HG03159 (cell line): ENCODE data around the gene POU3F1.
"Not testable (repeated sequence)": the region's sequence is repeated elsewhere in the genome, so short reads cannot be mapped to it uniquely, and the experiment has no call there.

Experiments
- ATAC-seq: cut with Tn5 transposase; IDR thresholded peaks from one replicate; pipeline ENCODE4 v1.9.1; 2021; ENCODE audit warnings: mild to moderate bottlenecking, moderate library complexity; ENCODE audit not compliant: unreplicated experiment

The POU3F1 gene

DNA sequence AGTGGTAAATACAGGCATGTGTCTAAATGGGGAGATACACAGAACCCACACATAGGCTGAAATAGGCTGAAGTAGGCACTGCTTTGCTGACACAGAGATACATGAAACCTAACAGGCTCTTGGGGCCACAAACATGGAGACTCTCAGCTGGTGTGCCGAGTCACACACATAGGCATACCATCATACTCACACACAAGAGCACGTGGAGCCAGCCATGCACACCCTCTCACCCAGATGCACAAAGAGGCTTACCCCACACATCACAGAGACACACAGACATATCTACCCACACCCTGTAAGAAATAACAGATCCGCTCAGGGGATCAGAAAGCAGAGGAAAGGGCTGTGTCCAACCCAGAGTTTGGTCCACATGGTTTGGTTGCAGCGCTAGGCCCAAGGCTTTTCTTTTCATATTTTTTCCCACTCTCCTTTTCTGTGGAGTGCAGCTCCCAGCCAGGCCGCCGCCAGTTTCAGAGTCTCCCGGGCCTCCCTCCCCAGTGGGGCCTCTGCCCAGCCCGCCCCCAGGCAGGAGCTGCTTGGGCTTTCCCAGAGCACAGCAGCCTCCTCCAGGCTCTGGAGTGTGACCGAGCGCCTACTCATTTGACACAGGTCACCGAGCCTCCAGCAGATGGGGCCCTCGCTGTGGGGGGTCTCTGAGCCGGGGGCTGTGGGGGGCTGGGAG lies 3.9 kb upstream of the POU3F1 start:
- no peak for ATAC-seq

GRCh38 chr1:38047603-38048141 lies 1.1 kb upstream of the POU3F1 start:
- ATAC-seq = no peak

DNA sequence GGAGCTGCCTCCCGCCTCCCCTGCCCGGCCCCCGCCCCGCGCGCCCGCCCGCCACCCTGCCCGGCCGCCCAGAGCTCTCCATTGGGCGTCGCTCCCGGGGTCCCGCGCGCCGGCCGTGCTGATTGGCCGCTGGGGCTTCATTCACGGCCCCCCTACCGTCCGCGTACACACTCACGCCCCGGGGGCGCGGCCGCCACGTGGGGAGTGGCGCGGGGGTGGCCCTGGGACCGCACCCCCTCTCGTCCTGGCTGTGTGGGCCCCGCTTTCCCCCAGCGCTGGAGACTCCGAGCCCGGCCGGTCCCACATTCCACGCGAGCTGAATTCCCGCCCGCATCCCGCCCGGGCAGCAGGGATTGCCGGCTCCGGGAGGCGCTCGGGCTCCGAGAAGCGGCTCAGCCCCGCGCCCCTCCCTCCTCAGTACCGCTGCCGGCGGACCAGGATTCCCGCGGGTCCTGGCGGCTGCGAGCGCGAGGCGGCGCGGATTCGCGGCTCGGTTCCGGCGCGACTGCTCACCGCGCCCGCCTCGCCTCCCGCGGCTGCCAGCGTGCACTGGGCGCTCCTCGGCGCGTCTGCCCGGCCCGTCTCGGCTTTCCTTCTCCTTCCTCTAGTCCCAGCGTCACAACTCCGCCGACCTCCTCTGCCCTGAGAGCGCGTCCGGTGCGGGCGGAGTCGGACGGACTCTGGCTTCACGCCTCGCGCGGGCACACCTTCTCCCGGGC lies 450 bp upstream of the POU3F1 start:
- ATAC-seq = peak; percentile 55

- no peak for ATAC-seq
These were observed 926 bp downstream of the POU3F1 start for GRCh38 chr1:38045401-38046332.

DNA sequence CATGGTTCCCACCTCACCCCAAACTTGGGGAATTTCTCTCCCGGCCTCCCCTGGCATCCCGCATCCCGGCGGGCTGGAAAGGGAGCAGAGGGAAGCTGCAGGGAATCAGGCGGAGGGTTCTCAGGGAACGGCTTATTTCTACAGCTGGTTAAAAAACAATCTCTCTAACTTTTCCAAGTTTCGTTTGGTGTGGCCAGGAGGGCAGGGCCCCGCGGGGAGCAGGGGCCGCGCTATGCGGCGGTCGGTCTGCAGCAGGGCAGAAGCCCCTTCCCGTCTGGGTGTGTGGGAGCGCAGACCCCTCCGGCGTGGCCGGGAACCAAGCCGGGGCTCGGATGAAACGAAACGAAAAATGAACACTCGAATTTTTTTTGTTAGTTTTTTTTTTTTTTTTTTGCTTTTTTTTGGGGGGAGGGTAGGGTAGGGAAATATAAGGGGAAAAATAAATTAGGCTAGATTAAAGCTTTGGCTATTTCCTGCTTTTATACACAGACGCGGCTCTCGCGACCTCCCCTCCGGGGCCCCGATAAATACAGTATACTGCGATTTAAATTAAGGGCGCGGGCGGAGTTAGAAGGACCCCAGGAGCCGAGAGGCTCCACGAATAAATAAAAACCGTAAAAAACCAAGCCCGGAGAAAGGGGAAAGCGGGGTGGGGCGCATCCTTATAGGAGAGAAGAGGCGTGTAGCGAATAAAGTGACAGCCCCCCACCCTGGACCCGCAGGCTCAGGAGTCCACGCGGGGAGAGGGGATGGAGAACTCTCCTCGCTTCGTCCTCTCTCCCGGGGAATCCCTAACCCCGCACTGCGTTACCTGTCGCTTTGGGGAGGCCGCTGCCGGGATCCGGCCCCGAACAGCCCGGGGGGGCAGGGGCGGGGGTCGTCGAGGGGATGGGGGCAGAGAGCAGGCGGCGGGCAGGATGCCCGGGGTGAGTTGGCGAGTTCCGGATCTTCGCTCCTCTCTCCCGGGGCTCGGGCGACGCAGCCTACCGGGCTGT lies 2.1 kb downstream of the POU3F1 start:
- ATAC-seq = no peak

DNA sequence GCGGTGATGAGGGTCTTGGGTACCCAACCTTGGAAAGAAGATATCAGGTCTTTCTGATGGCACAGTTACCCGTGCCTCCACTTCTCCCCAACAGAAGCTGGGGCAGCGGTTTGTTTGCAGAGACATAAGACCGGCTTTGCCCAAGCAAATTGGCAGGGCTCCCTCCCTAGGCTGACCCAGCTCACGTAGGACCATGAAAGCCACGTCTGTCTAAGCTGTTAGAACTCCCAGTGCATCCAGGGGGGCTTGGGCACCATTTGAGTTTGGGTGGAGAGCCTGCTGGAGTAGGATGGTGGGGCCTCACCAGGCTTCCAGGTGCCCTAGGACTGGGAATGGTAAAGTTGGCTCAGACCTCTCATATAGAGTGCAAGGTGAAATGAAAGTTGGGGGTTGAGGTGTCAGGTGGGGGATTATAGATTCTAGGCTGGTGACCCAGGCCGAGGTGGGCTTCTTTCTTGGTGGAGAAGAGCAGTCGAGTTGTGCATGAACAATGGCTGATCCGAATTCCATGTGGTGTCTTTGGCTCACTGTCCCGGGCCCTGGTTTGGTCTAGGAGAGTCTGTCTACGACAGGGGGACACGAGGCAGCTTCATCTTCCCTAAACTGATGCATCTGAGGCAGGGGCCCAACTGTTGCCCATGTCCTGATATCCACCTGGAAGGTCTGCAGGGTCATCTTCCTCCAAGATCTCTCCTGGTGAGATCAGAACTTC lies 3.4 kb downstream of the POU3F1 start:
- no peak for ATAC-seq

DNA sequence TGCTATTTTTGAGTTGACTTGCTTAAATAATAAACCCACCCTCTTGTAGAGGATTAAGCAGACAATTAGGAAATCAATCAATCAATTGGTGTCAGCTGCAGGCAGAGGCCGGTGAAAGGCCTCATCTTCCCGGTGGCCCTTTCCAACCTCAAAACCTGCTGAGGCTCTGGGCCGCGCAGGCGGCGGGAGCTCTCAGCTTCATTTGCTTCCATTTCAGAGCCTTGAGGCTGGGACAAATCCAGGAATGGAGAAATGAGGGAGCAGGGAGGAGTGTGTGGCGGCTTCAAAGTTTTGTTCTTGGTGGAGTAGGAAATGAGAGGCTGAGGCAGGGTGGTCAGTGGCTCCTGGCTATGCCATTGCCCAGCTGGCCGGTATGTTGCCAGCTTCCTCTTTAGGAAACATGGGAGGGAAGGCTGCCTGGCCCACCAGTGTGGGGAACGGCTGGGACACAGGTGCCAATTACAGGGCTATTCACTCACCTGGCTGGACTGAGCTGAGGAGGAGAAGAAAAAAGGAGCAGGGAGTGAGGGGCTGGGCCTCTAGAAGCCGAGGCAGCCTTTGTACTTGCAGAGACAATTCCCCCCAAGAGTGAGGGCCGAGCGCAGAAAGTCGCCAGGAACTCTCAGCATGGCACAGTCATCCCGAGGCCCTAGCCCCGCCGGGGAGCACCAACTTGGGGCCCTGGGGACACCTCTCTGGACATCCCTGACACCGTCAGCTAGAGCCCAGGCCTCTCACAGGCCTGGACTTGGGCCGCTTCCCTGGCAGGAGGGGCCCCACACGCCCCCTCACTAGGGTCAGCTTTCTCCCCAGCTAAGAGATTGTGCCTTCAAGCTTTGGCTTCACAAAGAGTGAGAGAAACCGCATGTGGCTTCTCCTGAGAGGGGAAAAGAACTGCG lies 4.4 kb downstream of the POU3F1 start:
- ATAC-seq = no peak

- no peak for ATAC-seq
These were observed 7.1 kb downstream of the POU3F1 start for GRCh38 chr1:38039331-38040088.

- no peak for ATAC-seq
These were observed 7.7 kb downstream of the POU3F1 start for GRCh38 chr1:38038861-38039260.

GRCh38 chr1:38037221-38037939 lies 9.2 kb downstream of the POU3F1 start:
- no peak for ATAC-seq

GRCh38 chr1:38034871-38035270 lies 11.7 kb downstream of the POU3F1 start:
- ATAC-seq = no peak

DNA sequence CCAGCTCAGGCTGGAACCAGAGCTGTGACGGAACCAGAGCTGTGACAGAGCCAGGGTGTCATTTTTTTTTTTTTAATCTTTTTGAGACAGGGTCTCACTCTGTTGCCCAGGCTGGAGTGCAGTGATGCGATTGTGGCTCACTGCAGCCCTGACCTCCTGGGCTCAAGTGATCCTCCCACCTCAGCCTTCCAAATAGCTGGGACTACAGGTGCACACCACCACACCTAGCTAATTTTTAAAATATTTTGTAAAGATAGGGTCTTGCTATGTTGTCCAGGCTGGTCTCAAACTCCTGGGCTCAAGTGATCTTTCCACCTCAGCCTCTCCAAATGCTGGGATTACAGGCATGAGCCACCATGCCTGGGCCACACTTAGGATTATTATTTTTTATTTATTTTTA lies 13.6 kb downstream of the POU3F1 start:
- not testable (repeated sequence) for ATAC-seq

- ATAC-seq = no peak
These were observed 15.1 kb downstream of the POU3F1 start for GRCh38 chr1:38031513-38031866.

DNA sequence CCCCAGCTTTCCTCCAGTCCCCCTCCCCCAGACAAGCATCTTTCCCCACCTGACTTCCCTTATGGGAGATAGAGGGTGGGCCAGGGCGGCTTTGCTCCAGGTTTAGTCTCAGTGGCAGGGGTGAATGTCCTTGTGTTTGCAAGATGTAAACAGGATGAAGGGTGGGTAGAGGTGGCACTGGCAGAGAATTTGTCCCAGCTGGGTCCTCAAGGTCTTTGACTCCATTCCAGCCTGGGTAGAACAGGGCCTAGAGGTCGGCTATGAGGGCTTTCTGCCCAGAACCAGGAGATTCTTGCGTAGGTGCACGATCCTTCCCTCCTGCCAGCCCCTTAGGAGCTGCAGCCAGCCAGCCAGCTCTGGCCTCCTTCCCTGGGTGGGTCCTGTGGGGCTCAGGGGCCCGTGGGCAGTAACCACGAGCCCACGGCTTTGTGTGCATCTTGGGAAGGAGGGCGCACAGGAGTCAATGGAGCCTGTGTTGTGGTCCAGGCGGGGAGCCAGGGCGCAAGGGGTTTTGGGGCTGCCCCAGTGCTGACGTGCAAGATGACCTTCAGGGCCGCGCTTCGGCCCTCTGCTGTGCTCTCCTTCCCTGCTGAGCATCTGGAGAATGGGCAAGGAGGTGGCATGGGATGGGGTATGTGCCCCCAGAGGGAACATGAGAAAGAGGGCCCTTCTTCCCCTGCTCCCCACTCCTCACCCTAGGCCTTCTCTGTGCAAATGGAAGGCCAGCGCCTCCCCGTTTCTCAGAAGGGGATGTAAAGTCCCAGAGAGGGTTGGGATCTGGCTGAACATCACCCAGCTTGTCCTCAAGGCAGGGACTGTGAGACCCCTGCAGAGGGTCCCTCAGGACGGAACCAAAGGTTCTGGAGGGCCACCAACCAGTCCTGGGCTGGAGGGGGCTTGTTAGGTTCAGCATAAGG lies 15.7 kb downstream of the POU3F1 start:
- ATAC-seq = no peak

GRCh38 chr1:38029685-38030511 lies 16.7 kb downstream of the POU3F1 start:
- ATAC-seq = peak; percentile 44
